ENCODE data around the gene VPS9D1.

Gene VPS9D1

DNA sequence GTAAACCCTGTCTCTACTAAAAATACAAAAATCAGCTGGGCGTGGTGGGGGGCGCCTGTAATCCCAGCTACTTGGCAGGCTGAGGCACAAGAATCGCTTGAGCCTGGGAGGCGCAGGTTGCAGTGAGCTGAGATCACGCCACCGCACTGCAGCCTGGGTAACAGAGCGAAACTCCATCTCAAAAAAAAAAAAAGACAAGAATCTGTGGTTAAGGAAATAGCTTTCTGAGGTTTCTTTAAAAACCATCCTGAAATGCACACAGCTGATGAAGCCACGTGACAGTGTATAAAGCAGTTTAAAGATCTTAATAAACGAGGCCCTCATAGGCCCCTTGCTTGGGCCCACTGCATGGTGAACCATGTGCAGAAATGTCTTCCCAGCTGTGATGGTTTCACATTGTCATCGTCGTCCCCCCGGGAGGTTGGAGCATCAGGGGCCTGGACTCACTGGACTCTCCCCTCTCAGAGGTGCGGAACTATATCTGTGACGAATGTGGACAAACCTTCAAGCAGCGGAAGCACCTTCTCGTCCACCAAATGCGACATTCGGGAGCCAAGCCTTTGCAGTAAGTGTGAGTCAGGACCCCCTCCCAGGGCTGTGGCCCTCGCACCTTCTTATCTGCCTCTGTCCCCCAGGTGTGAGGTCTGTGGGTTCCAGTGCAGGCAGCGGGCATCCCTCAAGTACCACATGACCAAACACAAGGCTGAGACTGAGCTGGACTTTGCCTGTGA is 16.8 kb upstream of the VPS9D1 start:
- TF ChIP-seq CTCF (IDR thresholded peaks at IDR 0.05) = no peak
- Mint-ChIP-seq H3K9me3 (no peaks in the 10 kb centered on the region), H3K27me3 (ENCODE audit: low read depth, poor library complexity) (no peaks in the 10 kb centered on the region), H3K36me3 (ENCODE audit: low read depth) (peaks cover 68% of the 10 kb centered on the region), H3K4me1 (no peaks in the 10 kb centered on the region), H3K27ac (peak overlapping the region; percentile 66), H3K4me3 (no peak overlapping the region)
- DNase-seq = no peak

- no peaks in the 10 kb centered on the region for H3K4me1 Mint-ChIP-seq
- H3K4me3 Mint-ChIP-seq = no peak overlapping the region
- no peaks in the 10 kb centered on the region for H3K9me3 Mint-ChIP-seq
- H3K36me3 Mint-ChIP-seq (ENCODE audit: low read depth) = peaks cover 75% of the 10 kb centered on the region
- no peak overlapping the region for H3K27ac Mint-ChIP-seq
- no peak for DNase-seq
- no peaks in the 10 kb centered on the region for H3K27me3 Mint-ChIP-seq (ENCODE audit: low read depth, poor library complexity)
- TF ChIP-seq CTCF (IDR thresholded peaks at IDR 0.05) = no peak
These were observed 15.9 kb upstream of the VPS9D1 start for GRCh38 chr16:89736554-89736953.

DNA sequence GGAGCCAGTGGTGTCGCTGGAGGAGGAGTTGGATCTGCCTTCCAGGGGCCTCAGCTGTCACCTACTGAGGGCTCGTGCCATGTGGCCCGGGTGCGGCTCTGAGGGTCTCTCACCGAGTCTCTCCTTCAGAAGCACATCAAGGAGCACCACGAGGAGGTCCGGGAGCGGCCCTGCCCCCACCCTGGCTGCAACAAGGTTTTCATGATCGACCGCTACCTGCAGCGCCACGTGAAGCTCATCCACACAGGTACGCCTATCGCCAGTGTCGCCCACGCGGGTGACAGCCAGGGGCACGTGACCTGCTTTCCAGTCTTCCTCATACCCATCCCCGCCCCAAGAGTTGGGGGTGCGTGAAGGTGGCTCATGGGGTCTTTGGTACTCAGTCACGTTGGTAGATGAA is 13.1 kb upstream of the VPS9D1 start:
- H3K9me3 Mint-ChIP-seq = no peaks in the 10 kb centered on the region
- H3K27me3 Mint-ChIP-seq (ENCODE audit: low read depth, poor library complexity) = no peaks in the 10 kb centered on the region
- no peak for TF ChIP-seq CTCF (IDR thresholded peaks at IDR 0.05)
- peaks cover 85% of the 10 kb centered on the region for H3K36me3 Mint-ChIP-seq (ENCODE audit: low read depth)
- no peak for DNase-seq
- peaks cover 5% of the 10 kb centered on the region for H3K4me1 Mint-ChIP-seq
- H3K27ac Mint-ChIP-seq = no peak overlapping the region
- no peak overlapping the region for H3K4me3 Mint-ChIP-seq

- Mint-ChIP-seq H3K36me3 (ENCODE audit: low read depth) (peaks cover 82% of the 10 kb centered on the region), H3K9me3 (no peaks in the 10 kb centered on the region), H3K4me1 (peaks cover 5% of the 10 kb centered on the region), H3K27me3 (ENCODE audit: low read depth, poor library complexity) (no peaks in the 10 kb centered on the region), H3K4me3 (no peak overlapping the region), H3K27ac (no peak overlapping the region)
- DNase-seq = no peak
- TF ChIP-seq CTCF (IDR thresholded peaks at IDR 0.05) = no peak
These were observed 12.6 kb upstream of the VPS9D1 start for GRCh38 chr16:89733322-89733721.

GRCh38 chr16:89732918-89733242 is 12.2 kb upstream of the VPS9D1 start:
- TF ChIP-seq CTCF (IDR thresholded peaks at IDR 0.05) = no peak
- Mint-ChIP-seq H3K9me3 (no peaks in the 10 kb centered on the region), H3K4me3 (no peak overlapping the region), H3K27me3 (ENCODE audit: low read depth, poor library complexity) (no peaks in the 10 kb centered on the region), H3K4me1 (peaks cover 6% of the 10 kb centered on the region), H3K27ac (no peak overlapping the region), H3K36me3 (ENCODE audit: low read depth) (peaks cover 79% of the 10 kb centered on the region)
- no peak for DNase-seq
